ENCODE measurements around the gene TMEM184A. TPM values are rescaled to one million over a fixed set of nuclear protein-coding genes. Genes with fewer than 3 reads are reported as not detected.

The TMEM184A gene
- total and polyA plus RNA-seq, 10 of the 15 experiments (the other 5 are each of a cell fraction or from before 2014, with no cell fraction given): 0.04 to 0.15 TPM; not detected in 8

GRCh38 chr7:1503816-1504775 lies 51.9 kb downstream of the TMEM184A start, which contains the start of gene INTS1 (continued):
- TF ChIP-seq ELK1 (IDR thresholded peaks at IDR 0.05; ENCODE audit: low read depth, low read length): peak; percentile 84
- peak; percentile 91 for TF ChIP-seq RB1 (IDR thresholded peaks at IDR 0.05; ENCODE audit: borderline replicate concordance)
- TF ChIP-seq CBX3 (IDR thresholded peaks at IDR 0.05; ENCODE audit: borderline replicate concordance, low read depth): no peak
- 0 out of 2 replicates have a peak, but pooled peaks have one; percentile 43 for TF ChIP-seq E2F4 (IDR thresholded peaks at IDR 0.05; ENCODE audit: low read depth, low read length)
- peak; percentile 77 for TF ChIP-seq RELA (IDR thresholded peaks at IDR 0.05; ENCODE audit: borderline replicate concordance, partially characterized antibody)
- peak; percentile 53 to 74 for TF ChIP-seq BHLHE40 (IDR thresholded peaks at IDR 0.05; ENCODE audit: borderline replicate concordance in 1 of 2, low read depth in 2 of 2, low read length in 1 of 2)
- TF ChIP-seq JUND (IDR thresholded peaks at IDR 0.05; ENCODE audit: low read depth, low read length): 0 out of 2 replicates have a peak, but pooled peaks have one; percentile 11
- TF ChIP-seq GATAD2B (conservative IDR thresholded peaks at IDR 0.05; ENCODE audit: low read depth): peak; percentile 87
- no peak for TF ChIP-seq ZSCAN29 (IDR thresholded peaks at IDR 0.05)
- peak; percentile 85 for TF ChIP-seq YY1 (IDR thresholded peaks at IDR 0.05; ENCODE audit: low read depth, low read length)
- TF ChIP-seq CTCF (IDR thresholded peaks at IDR 0.05 in 2 of 3, conservative IDR thresholded peaks at IDR 0.05 in 1 of 3; ENCODE audit: control insufficient read depth in 2 of 3, extremely low read depth in 1 of 3, insufficient read depth in 1 of 3, low read depth in 3 of 3, low read length in 3 of 3): peak; percentile 69 to 90 (median 88)
- TF ChIP-seq MTA3 (IDR thresholded peaks at IDR 0.05; ENCODE audit: borderline replicate concordance, low read length): no peak
- peak; percentile 80; the same call in 1 of the 2 replicates for TF ChIP-seq SIN3A (IDR thresholded peaks at IDR 0.05; ENCODE audit: low read depth, low read length)
- TF ChIP-seq LARP7 (IDR thresholded peaks at IDR 0.05): peak; percentile 95
- TF ChIP-seq EED (IDR thresholded peaks at IDR 0.05; ENCODE audit: low read depth): no peak
- no peak for TF ChIP-seq BMI1 (IDR thresholded peaks at IDR 0.05; ENCODE audit: borderline replicate concordance)
- peak; percentile 55; the same call in 1 of the 2 replicates for TF ChIP-seq SREBF1 (IDR thresholded peaks at IDR 0.05; ENCODE audit: low read length)
- no peak for TF ChIP-seq IRF5 (IDR thresholded peaks at IDR 0.05; ENCODE audit: borderline replicate concordance)
- no peak for TF ChIP-seq ATF3 (IDR thresholded peaks at IDR 0.05; ENCODE audit: borderline replicate concordance, extremely low read depth, low read depth, low read length)
- no peak for TF ChIP-seq MLLT1 (IDR thresholded peaks at IDR 0.05)
- no peak; a peak in 1 of 4 replicates for TF ChIP-seq CEBPB (IDR thresholded peaks at IDR 0.05; ENCODE audit: borderline replicate concordance in 1 of 2, low read depth in 2 of 2, low read length in 2 of 2)

Measured in GM12878 (cell line).